ENCODE measurements around the gene BRD9. TPM values are rescaled to one million over a fixed set of nuclear protein-coding genes. Genes with fewer than 3 reads are reported as not detected.
"Not testable (repeated sequence)": the region's sequence is repeated elsewhere in the genome, so short reads cannot be mapped to it uniquely, and the experiment has no call there.

The BRD9 gene
- polyA plus RNA-seq, 1 donor, result 29.4 TPM

DNA sequence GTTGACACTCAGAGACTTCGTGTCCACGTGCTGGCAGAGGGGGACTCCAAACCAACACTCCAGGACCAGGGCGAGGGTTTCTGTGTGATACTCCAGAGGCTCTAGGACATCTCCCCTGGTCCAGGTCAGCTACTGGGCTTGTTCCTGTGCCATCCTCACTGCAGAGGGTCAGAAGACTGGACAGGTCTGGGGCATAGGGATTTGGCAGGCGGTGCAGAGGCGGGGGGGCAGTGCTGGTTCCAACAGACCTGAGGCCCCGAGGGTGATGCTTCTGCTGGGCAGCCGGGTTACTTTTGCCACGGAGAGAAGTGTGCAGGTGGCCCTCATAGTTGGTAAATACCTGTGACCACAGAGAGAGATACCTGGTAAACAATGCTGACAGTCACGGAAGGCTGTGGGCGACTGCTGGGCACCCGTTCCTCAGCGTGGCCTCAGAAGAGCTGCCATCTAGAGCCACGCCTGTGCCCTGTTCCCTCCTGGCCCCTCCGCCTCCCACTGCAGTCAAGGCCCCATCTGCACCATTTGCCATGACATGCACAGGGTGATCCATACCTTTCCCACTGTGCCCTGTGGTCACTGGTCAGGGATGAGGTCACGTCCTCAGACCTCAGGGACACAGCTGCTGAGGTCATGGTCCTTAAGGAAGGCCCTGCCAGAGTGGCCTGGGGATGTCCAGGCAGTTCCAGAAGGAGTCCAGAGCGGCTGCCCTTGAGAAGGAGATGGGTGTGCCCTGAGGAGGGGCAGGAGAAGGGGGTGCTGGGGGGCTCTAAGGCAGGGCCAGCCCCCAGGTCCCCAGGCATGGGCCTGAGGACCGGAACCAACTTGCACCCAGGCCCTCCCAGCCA, 30.1 kb upstream of the BRD9 start:
- no peak for DNase-seq

- no peak for DNase-seq
Measured at GRCh38 chr5:921456-922435, 29.1 kb upstream of the BRD9 start.

- no peak for DNase-seq
Measured at GRCh38 chr5:920321-920720, 27.7 kb upstream of the BRD9 start.

DNA sequence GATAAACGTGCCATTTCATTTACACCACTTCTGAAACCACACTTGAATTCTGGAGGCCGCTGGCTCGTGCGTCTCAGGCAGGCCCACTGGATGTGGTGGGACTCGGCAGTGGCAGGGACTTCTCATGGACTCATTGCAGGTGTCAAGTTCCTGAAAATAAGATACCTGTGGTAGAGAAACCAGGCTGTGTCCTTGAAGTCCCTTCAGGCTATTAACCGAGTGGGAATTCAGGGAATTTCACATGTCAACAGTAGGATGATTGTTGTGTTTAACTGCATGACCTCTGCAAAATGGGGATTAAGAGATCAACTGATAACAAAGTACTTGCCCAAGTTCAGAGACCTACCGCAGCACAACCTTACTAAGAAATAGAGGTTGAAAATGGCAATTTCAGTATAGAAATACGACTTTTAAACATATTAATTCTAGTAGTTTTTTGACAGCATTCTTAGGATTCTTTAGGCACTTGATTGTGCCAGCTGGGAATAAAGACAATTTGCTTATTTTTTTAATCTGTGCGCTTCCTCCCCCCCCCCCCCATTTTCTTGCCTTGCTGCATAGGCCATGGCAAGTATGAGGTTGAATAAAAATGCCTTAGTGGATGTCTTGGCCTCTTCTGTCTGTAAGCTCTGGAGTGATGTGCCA, 26.9 kb upstream of the BRD9 start:
- no peak for DNase-seq

DNA sequence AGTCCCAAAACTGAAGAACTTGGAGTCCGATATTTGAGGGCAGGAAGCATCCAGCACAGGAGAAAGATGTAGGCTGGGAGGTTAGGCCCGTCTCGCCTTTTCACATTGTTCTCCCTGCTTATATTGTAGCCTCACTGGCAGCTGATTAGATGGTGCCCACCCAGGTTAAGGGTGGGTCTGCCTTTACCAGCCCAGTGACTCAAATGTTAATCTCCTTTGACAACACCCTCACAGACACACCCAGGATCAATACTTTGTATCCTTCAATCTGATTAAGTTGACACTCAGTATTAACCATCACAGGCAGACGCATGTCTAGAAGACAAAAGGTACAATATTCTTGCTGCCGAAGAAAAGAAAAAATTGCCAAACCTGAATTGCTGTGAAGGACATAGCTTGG, 26.1 kb upstream of the BRD9 start:
- not testable (repeated sequence) for DNase-seq

DNA sequence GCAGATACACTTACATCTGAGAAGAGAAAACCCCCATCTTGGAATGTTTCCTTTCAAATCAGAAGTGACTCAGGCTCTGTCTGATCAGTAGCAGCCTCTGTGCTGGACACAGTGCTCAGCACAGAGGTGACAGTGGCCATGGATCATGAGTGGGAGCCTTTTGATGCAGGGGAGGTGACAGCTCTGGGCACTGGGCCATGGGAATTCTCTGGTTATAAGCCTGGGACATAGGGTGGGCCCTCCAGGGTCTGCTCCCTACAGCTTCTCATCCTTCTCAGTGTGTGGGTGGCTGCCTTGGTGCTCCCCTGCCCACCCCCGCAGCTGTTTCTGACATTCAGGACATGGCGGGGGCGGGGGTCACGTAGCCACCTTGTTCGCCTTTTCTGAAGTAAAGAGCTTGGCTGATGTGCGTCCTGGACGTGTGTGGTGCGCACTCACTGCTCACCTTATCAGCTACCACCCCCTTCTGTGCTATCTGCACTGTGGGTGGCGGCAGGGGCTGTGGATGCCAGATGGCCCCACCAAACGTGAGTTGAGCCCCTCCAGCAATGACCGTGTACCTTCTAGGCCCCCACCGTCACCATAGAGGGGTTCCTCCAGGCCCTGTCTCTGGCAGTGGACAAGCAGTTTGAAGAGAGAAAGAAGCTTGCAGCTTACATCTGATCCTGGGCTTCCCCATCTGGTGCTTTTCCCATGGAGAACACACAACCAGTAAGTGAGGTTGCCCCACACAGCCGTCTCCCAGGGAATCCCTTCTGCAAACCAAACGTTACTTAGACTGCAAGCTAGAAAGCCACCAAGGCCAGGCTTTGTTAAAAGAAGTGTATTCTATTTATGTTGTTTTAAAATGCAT, 24.1 kb upstream of the BRD9 start:
- DNase-seq, result no peak

GRCh38 chr5:915946-916345, 23.3 kb upstream of the BRD9 start:
- DNase-seq, result no peak

DNA sequence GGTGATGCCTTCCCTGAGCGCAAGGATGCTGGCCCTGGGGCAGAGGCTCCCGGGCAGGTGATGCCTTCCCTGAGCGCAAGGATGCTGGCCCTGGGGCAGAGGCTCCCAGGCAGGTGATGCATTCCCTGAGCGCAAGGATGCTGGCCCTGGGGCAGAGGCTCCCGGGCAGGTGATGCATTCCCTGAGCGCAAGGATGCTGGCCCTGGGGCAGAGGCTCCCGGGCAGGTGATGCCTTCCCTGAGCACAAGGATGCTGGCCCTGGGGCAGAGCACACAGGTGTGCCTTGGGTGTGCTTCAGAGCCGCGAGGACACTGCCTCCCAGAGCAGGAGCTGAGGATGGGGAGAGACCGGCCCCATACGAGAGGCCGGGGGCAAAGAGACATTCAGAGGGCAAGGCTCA, 22.7 kb upstream of the BRD9 start:
- DNase-seq, result not testable (repeated sequence)

DNA sequence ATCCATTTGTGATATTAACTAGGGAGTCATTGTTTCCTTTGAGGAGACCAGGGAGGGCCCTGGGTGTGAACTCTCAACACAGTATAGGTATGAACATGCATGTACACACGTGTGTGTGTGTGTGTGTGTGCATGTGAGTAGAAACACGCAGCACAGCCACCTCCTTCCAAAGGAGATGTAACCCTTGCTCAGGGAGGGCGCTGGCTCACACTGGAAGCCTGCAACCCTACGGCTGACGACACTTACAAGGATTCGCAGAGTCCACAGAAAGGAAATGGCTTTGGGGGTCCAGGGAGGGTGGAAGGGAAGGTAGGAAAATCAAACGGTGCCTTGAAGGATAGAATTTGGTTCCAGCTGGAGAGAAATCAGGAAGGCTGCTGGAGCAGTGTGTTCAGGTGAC, 22.0 kb upstream of the BRD9 start:
- no peak for DNase-seq

GRCh38 chr5:914174-914573, 21.6 kb upstream of the BRD9 start:
- DNase-seq, result no peak

DNA sequence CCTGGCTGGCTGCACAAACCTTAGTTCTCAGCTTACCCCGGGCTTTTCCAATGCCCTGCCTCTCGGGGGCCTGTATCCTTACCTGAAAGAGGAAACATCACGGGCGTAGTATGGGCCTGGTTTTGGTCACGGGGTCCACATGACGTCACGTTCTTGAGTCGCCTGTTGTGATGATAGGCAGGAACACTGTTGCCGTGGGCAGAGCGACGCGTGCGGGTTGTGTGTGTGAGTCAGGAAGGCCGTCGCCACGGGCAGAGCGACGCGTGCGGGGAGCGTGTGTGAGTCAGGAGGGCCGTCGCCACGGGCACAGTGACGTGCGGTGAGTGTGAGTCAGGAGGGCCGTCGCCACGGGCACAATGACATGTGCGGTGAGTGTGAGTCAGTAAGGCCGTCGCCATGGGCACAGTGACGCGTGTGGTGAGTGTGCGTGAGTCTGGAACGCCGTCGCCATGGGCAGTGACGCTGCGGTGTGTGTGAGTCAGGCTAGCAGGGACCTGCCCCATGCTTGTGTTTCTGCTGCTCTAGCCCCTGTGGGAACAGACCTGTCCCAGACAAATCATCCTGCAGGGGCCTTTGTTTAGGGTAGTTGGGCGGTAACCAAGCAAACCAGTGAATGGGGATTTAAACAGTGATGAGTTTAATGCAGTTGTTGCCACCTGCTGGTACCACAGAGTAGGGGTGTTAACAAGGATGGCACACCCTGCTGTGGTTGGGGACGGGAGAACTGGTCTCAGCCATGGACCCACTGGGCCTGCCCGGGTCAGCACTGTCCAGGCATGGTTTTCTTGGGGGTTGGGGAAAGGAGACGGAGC, 19.9 kb upstream of the BRD9 start:
- no peak for DNase-seq

DNA sequence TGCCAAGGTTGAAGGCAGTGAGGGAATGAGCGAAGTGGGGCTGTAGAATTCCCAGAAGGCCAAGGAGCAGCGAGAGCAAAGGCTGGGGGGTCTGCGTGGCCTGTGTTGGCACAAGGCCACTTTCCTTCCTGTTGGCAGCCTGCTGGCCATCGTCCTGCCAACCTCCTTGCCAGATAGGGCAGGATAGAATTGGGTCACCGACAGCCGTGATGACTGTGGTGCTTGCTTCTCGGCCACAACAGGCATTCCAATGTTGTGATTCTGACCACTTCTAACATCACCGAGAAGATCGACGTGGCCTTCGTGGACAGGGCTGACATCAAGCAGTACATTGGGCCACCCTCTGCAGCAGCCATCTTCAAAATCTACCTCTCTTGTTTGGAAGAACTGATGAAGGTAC, 19.0 kb upstream of the BRD9 start:
- DNase-seq, result no peak

DNA sequence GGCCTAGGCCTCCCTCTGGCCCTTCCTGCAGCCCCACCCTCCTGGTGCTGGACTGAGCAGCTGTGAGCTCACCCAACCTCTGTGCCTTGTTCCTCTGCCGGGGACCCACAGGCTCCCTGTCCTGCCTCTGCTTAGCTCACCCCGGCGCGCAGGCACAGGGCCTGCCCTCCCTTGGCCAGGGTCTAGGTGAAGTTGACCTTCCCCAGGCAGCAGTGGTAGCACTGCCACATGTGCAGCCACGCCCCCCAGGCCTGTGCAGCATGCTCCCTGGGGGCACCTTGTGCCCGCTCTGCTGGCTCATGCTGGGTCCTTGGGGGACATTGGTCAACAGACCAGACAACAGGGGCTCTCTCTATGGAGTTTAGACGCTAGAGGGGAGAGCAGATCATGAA, 18.2 kb upstream of the BRD9 start:
- DNase-seq, result no peak

- no peak for DNase-seq
Measured at GRCh38 chr5:909994-910768, 17.6 kb upstream of the BRD9 start.

- no peak for DNase-seq
Measured at GRCh38 chr5:909086-909485, 16.5 kb upstream of the BRD9 start.

- no peak for DNase-seq
Measured at GRCh38 chr5:908172-908571, 15.6 kb upstream of the BRD9 start.

- DNase-seq, result no peak
Measured at GRCh38 chr5:907366-907910, 14.8 kb upstream of the BRD9 start.

DNA sequence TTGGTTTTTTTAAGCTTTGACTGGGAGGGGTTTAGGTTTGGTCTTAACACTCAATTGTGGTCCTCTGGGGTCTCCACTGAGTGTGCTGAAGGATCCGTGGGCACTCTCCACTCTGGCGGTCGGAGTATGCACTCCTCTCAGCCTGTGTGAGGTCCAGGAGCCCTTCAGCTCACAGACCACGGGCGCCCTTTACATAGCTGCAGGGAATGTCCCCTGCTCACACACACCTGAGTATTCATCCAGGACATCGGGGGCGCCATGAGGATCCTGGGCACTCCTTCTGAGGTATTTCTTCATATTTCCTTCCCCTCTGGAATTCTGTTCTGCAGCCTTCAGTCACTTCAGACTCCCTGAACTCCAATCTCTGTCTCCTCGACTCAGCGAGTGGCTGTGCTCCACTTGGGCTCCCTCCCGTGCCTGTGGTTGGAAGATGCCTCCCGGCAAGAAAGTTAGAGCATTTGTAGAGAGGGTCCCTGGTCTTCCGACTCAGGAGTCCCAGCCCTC, 12.6 kb upstream of the BRD9 start:
- DNase-seq, result no peak

DNA sequence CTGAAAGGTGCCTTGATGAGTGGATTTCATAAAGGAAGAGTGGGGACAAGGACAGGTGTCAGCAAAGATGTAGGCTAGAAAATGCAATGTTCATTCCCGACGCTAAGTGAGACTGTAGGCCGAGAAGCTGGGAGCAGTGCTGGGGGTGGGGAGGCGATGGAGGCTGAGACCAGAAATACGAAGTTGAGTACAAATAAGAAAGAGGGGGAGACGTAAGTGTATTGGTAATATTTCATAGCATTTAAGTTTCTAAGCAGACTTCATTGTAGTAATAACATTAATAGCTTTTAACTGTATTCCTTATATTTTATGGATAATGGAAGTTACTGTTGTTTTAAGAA, 11.1 kb upstream of the BRD9 start:
- DNase-seq, result no peak
